Liver (tissue), 9 donors: ENCODE results near the gene PDILT. TPM values are rescaled to one million over a fixed set of nuclear protein-coding genes. Genes with fewer than 3 reads are reported as not detected.

Experiments
- DNase-seq: peaks from one replicate; pipeline ENCODE4 v3.0.0-alpha.2; 2017; ENCODE audit warnings: low spot score
- H3K27ac ChIP-seq, 2 donors: one replicate each; pipeline ENCODE4 v1.7.0; 2013; ENCODE audit warnings: inconsistent platforms in 2 of 2, low read length in 2 of 2, control low read depth in 1 of 2, low read depth in 1 of 2, mild to moderate bottlenecking in 1 of 2
- H3K27me3 ChIP-seq, 4 donors: one replicate each; pipeline versions ENCODE4 v1.6.1 to v1.7.0; 2013; ENCODE audit warnings: low read length in 3 of 4, inconsistent platforms in 1 of 4, mild to moderate bottlenecking in 1 of 4, moderate library complexity in 1 of 4; ENCODE audit not compliant: control insufficient read depth in 4 of 4, insufficient read depth in 4 of 4
- H3K36me3 ChIP-seq, 4 donors: one replicate each; pipeline versions ENCODE4 v1.6.1 to v1.7.0; 2013; ENCODE audit warnings: low read length in 3 of 4, mild to moderate bottlenecking in 3 of 4, low read depth in 1 of 4, moderate library complexity in 1 of 4; ENCODE audit not compliant: control insufficient read depth in 4 of 4, insufficient read depth in 3 of 4
- H3K4me1 ChIP-seq, 4 donors: one replicate each; pipeline versions ENCODE4 v1.6.1 to v1.7.0; 2013; ENCODE audit warnings: low read length in 3 of 4, mild to moderate bottlenecking in 3 of 4, moderate library complexity in 1 of 4; ENCODE audit not compliant: control insufficient read depth in 4 of 4, insufficient read depth in 4 of 4
- H3K4me3 ChIP-seq, 3 donors: one replicate each; pipeline versions ENCODE4 v1.6.1 to v1.7.0; 2013; ENCODE audit warnings: low read length in 3 of 3, control low read depth in 1 of 3, low read depth in 1 of 3, mild to moderate bottlenecking in 1 of 3
- H3K9ac ChIP-seq, 2 donors: one replicate each; pipeline ENCODE4 v1.7.0; 2013; ENCODE audit warnings: low read length in 2 of 2, mild to moderate bottlenecking in 2 of 2, moderate library complexity in 2 of 2, control low read depth in 1 of 2, low read depth in 1 of 2
- H3K9me3 ChIP-seq, 4 donors: one replicate each; pipeline versions ENCODE4 v1.6.1 to v1.7.0; 2013; ENCODE audit warnings: low read length in 3 of 4; ENCODE audit not compliant: control insufficient read depth in 4 of 4
- CTCF ChIP-seq: fragments of 150-350 bp; IDR thresholded peaks from 2 replicates; pipeline ENCODE4 v1.5.1; 2017; ENCODE audit warnings: improper control_type of control experiment, low read depth, low read length; ENCODE audit not compliant: missing input control
- EGR1 ChIP-seq, 2 donors: IDR thresholded peaks; 2 replicates each; pipeline ENCODE4 v1.6.1; 2016 to 2018; ENCODE audit warnings: antibody characterized with exemption in 2 of 2, low read depth in 2 of 2
- FOXA1 ChIP-seq: IDR thresholded peaks from 2 replicates; pipeline ENCODE4 v1.6.1; 2016; ENCODE audit warnings: antibody characterized with exemption
- FOXA2 ChIP-seq: IDR thresholded peaks from 2 replicates; pipeline ENCODE4 v1.6.1; 2016; ENCODE audit warnings: antibody characterized with exemption
- GABPA ChIP-seq, 2 donors: IDR thresholded peaks in 1 of 2; conservative IDR thresholded peaks in 1 of 2; 2 replicates each; pipeline ENCODE4 v1.6.1; 2016; ENCODE audit warnings: antibody characterized with exemption in 2 of 2, mild to moderate bottlenecking in 1 of 2, moderate library complexity in 1 of 2
- HNF4A ChIP-seq, 2 donors: conservative IDR thresholded peaks; 2 replicates each; pipeline ENCODE4 v1.6.1; 2016; ENCODE audit warnings: antibody characterized with exemption in 2 of 2, mild to moderate bottlenecking in 2 of 2
- HNF4G ChIP-seq: IDR thresholded peaks from 2 replicates; pipeline ENCODE4 v1.6.1; 2016; ENCODE audit warnings: antibody characterized with exemption
- JUND ChIP-seq, 2 donors: IDR thresholded peaks; 2 replicates each; pipeline ENCODE4 v1.6.1; 2016; ENCODE audit warnings: antibody characterized with exemption in 2 of 2
- MAX ChIP-seq: IDR thresholded peaks from 2 replicates; pipeline ENCODE4 v1.6.1; 2016; ENCODE audit warnings: antibody characterized with exemption
- NR2F2 ChIP-seq: IDR thresholded peaks from 2 replicates; pipeline ENCODE4 v1.6.1; 2016; ENCODE audit warnings: antibody characterized with exemption
- RAD21 ChIP-seq, 2 donors: IDR thresholded peaks; 2 replicates each; pipeline ENCODE4 v1.6.1; 2016; ENCODE audit warnings: antibody characterized with exemption in 2 of 2, mild to moderate bottlenecking in 2 of 2
- RXRA ChIP-seq, 2 donors: IDR thresholded peaks; 2 replicates each; pipeline ENCODE4 v1.6.1; 2017 to 2018; ENCODE audit warnings: antibody characterized with exemption in 2 of 2, mild to moderate bottlenecking in 1 of 2
- SP1 ChIP-seq: IDR thresholded peaks from 2 replicates; pipeline ENCODE4 v1.6.1; 2018; ENCODE audit warnings: antibody characterized with exemption, mild to moderate bottlenecking
- TAF1 ChIP-seq: conservative IDR thresholded peaks from 2 replicates; pipeline ENCODE4 v1.6.1; 2016; ENCODE audit warnings: antibody characterized with exemption, mild to moderate bottlenecking
- YY1 ChIP-seq: IDR thresholded peaks from 2 replicates; pipeline ENCODE4 v1.6.1; 2016; ENCODE audit warnings: antibody characterized with exemption, mild to moderate bottlenecking
- WGBS: extraction: QIAGEN DNeasy Blood & Tissue Kit; methylation state at CpG from one replicate; pipeline ENCODE4 v1.1.7; 2013; 5-methylcytosine and 5-hydroxymethylcytosine counted together
- polyA plus RNA-seq, 2 donors: library from polyadenylated mRNA; stranded (reverse) in 1 of 2; unstranded in 1 of 2; fragments of 200-250 nt in 1 of 2; fragments of >200 nt in 1 of 2; fragmentation: Nextera tagmentation in 1 of 2; extraction: Ambion mirVana in 1 of 2; gene quantifications; one replicate each; pipeline versions ENCODE4 v1.2.1 to v1.2.3, GENCODE V29; 2013 to 2015
- total RNA-seq, 2 donors: library from RNA; depleted of rRNA; stranded (reverse); fragments of >200 nt; gene quantifications; one replicate each; pipeline ENCODE4 v1.2.3, GENCODE V29; 2014
- TF ChIP-seq, protein P1 (sequence below): IDR thresholded peaks from 2 replicates; pipeline ENCODE4 v1.6.1; 2016; ENCODE audit warnings: antibody characterized with exemption
- TF ChIP-seq, protein P2 (sequence below): IDR thresholded peaks from 2 replicates; pipeline ENCODE4 v1.6.1; 2016; ENCODE audit warnings: antibody characterized with exemption
- donor health status: healthy.
- donor health status: healthy.
- donor health status: healthy.
- donor health status: healthy.
- donor health status: healthy.

Gene PDILT
- total and polyA plus RNA-seq, 4 donors: not detected

- no peak for DNase-seq
- Histone ChIP-seq H3K4me1 (no peaks in the 10 kb centered on the region), H3K36me3 (no peaks in the 10 kb centered on the region), H3K9ac (no peak overlapping the region), H3K4me3 (no peak overlapping the region), H3K27ac (no peak overlapping the region), H3K27me3 (peaks cover 0 to 2% (median 0%) of the 10 kb centered on the region in 4 donors), H3K9me3 (no peaks in the 10 kb centered on the region)
- TF ChIP-seq FOXA1: no peak
- TF ChIP-seq TAF1: no peak
- TF ChIP-seq EGR1 (IDR thresholded peaks at IDR 0.05; ENCODE audit: low read depth in 2 of 2): no peak
- no peak for TF ChIP-seq JUND (IDR thresholded peaks at IDR 0.05)
- no peak for TF ChIP-seq CTCF
- TF ChIP-seq, protein P1, sequence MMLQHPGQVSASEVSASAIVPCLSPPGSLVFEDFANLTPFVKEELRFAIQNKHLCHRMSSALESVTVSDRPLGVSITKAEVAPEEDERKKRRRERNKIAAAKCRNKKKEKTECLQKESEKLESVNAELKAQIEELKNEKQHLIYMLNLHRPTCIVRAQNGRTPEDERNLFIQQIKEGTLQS: no peak
- TF ChIP-seq, protein P2, sequence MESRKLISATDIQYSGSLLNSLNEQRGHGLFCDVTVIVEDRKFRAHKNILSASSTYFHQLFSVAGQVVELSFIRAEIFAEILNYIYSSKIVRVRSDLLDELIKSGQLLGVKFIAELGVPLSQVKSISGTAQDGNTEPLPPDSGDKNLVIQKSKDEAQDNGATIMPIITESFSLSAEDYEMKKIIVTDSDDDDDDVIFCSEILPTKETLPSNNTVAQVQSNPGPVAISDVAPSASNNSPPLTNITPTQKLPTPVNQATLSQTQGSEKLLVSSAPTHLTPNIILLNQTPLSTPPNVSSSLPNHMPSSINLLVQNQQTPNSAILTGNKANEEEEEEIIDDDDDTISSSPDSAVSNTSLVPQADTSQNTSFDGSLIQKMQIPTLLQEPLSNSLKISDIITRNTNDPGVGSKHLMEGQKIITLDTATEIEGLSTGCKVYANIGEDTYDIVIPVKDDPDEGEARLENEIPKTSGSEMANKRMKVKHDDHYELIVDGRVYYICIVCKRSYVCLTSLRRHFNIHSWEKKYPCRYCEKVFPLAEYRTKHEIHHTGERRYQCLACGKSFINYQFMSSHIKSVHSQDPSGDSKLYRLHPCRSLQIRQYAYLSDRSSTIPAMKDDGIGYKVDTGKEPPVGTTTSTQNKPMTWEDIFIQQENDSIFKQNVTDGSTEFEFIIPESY: no peak
- TF ChIP-seq YY1: no peak
- TF ChIP-seq RAD21 (IDR thresholded peaks at IDR 0.05): no peak
- no peak for TF ChIP-seq HNF4A (conservative IDR thresholded peaks at IDR 0.05)
- no peak for TF ChIP-seq HNF4G
- no peak for TF ChIP-seq RXRA (IDR thresholded peaks at IDR 0.05)
- TF ChIP-seq GABPA (IDR thresholded peaks at IDR 0.05 in 1 of 2, conservative IDR thresholded peaks at IDR 0.05 in 1 of 2): no peak
- no peak for TF ChIP-seq NR2F2
- no peak for TF ChIP-seq MAX
- no peak for TF ChIP-seq FOXA2
- 76% methylated on average over 7 of the region's 7 CpGs for WGBS
These were observed 86.5 kb downstream of the PDILT start for GRCh38 chr16:20318006-20318405.

- no peak for DNase-seq
- no peak overlapping the region for H3K4me3 ChIP-seq
- no peaks in the 10 kb centered on the region for H3K4me1 ChIP-seq
- no peak overlapping the region for H3K9ac ChIP-seq
- no peaks in the 10 kb centered on the region for H3K36me3 ChIP-seq
- no peak overlapping the region for H3K27ac ChIP-seq
- no peaks in the 10 kb centered on the region for H3K9me3 ChIP-seq
- TF ChIP-seq JUND (IDR thresholded peaks at IDR 0.05) (no peak), SP1 (no peak), CTCF (no peak), EGR1 (IDR thresholded peaks at IDR 0.05; ENCODE audit: low read depth in 2 of 2) (no peak), RAD21 (IDR thresholded peaks at IDR 0.05) (no peak)
- TF ChIP-seq, protein P2: no peak
- 59% methylated on average over 8 of the region's 8 CpGs for WGBS
- peaks cover 0 to 2% (median 0%) of the 10 kb centered on the region in 4 donors for H3K27me3 ChIP-seq
These were observed 87.4 kb downstream of the PDILT start for GRCh38 chr16:20317117-20317516.
